GM13976 (cell line): ENCODE measurements around the gene ETFDH.
A peak's percentile ranks its signal among the peaks of the same experiment; 100 is the strongest.

ENCODE experiments used
- DNase-seq: peaks from one replicate; pipeline ENCODE4 v3.0.0; 2012; ENCODE audit warnings: low spot score
- in situ Hi-C: fragments of 300-500 bp; cut with MboI; formaldehyde crosslinking; loops from one replicate; pipeline ENCODE4 v1.12.0; 2022; ENCODE audit warnings: low sequenced_read_pairs, mixed read lengths, inconsistent platforms; ENCODE audit not compliant: unreplicated experiment
- TF ChIP-seq, protein P1 (sequence below): IDR thresholded peaks from 2 replicates; pipeline ENCODE4 v1.5.1; 2012; ENCODE audit warnings: borderline replicate concordance, mild to moderate bottlenecking; ENCODE audit not compliant: insufficient read depth; ENCODE audit errors: extremely low read depth, missing control alignments, control extremely low read depth

The ETFDH gene

GRCh38 chr4:158664806-158665205 is 7.3 kb upstream of the ETFDH start:
- DNase-seq = no peak
- in situ Hi-C loops = no loop called here
- TF ChIP-seq, protein P1, sequence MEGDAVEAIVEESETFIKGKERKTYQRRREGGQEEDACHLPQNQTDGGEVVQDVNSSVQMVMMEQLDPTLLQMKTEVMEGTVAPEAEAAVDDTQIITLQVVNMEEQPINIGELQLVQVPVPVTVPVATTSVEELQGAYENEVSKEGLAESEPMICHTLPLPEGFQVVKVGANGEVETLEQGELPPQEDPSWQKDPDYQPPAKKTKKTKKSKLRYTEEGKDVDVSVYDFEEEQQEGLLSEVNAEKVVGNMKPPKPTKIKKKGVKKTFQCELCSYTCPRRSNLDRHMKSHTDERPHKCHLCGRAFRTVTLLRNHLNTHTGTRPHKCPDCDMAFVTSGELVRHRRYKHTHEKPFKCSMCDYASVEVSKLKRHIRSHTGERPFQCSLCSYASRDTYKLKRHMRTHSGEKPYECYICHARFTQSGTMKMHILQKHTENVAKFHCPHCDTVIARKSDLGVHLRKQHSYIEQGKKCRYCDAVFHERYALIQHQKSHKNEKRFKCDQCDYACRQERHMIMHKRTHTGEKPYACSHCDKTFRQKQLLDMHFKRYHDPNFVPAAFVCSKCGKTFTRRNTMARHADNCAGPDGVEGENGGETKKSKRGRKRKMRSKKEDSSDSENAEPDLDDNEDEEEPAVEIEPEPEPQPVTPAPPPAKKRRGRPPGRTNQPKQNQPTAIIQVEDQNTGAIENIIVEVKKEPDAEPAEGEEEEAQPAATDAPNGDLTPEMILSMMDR = no peak

DNA sequence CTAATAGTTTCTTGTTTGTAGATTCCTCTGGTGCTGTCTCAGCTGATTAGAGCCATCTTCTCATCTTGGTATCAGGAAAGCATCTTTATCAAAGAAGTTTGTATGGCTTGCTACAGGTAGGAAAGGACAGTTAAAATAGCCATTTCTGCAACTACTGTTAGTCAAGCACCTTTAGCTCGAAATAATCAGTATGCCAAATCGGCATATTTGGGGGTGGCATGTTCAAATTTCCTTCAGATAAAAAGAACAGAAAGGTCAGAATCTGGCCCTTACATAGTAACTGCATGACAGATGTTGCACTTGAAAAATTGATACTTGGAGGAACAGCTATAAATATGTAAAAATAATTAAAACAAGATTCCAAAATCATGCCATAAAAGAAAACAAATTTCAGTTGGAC is 5.2 kb upstream of the ETFDH start:
- TF ChIP-seq, protein P1 = no peak
- DNase-seq = no peak
- in situ Hi-C loops = no loop called here

DNA sequence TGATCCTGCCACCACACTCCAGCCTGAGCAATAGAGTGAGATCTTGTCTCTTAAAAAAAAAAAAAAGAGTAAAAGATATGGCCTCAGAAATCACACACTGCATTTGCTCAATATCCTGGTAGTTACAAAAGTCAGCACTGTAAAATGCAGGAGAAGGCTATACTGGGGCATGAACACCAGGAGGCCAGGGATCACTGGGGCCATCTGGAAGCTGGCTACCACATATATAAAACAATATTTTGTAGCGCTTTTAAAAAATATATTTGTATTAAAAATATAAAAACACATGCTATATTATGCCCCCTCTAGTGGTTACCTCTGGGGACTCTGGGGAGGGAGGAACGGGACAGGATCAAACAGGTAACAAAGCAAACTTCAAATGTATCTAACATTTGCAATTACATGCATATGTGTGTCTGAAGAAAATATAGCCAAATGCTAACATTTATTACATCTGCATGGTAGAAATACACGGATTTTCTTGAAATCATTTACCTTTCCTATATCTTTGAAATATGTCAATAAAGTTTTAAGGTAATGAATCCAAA is 4.4 kb upstream of the ETFDH start:
- TF ChIP-seq, protein P1 = no peak
- in situ Hi-C loops = no loop called here
- peak; percentile 31 for DNase-seq

- TF ChIP-seq, protein P1 = no peak
- in situ Hi-C loops = no loop called here
- DNase-seq = no peak
Observed at GRCh38 chr4:158669310-158669709, 2.8 kb upstream of the ETFDH start.

GRCh38 chr4:158670975-158671664 is 976 bp upstream of the ETFDH start:
- DNase-seq = peak; percentile 67
- TF ChIP-seq, protein P1 = no peak
- in situ Hi-C loops = no loop called here

DNA sequence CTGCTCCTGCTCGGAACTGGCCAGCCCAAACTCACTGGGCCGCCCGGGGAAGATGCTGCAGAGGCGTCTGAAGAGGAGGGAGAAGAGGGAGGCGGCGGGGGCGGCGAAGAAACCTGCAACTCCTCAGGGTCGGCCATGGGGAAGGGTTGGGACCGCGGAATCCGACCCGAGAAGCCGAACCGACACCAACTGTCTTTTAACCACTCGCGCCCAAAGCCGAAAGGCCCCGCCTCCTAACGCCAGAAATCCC is 506 bp upstream of the ETFDH start, which contains the start of gene C4orf46:
Gene C4orf46 (minus strand): TSS at position 223 of the 250 bp plus-strand sequence. CDS start 86 bp downstream, at position 137.
- no peak for DNase-seq
- TF ChIP-seq, protein P1 = no peak
- in situ Hi-C loops = no loop called here
